ENCODE results near the gene CDK5. TPM values are rescaled to one million over a fixed set of nuclear protein-coding genes. Genes with fewer than 3 reads are reported as not detected.

The CDK5 gene
- total and polyA plus RNA-seq, 2 experiments from 2014 or later: 17.8 to 56.8 TPM

DNA sequence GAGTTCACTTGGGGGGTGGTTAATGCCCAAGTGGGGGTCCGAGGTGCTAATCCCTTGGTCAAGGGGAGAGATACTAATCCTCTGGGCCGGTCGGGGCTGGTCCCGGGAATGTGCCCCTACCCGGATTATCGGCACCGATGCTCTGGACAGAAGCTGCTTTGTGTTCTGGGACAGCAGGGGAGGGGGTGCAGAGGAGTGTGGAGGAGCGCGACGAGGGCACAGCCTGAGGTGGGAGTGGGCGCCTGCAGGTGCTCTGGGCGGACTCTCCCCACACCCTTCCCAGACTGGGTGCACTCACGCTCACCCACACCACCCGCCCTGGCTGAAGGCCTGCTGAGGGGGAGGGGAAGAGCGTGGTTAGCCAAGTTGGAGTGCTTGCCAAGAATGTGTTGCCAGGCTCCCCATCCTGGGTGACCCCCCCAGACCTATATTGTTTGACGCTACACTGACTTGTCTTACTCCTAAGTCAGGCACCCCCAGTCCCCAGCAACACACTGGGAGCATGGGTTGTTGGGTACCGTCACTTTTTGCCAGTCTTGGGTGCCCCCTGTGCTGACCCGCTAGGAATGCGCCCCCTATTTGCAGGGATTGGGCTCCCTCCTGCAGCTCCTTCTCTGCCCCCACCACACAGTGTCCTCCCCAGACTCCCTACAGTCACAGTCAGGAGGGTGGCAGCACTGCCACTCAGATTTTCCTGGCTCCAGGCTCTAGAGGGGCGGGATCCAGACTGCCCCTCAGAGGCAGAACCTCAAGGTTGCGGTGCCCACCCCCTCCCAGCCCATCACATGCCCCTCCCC, 2.9 kb upstream of the CDK5 start:
- DNase-seq (ENCODE audit: low read depth in 1 of 2, low spot score in 1 of 2): peak in 1 of 2 donors; percentile 55
- Histone ChIP-seq H3K9me3 (ENCODE audit: low read depth) (no peaks in the 10 kb centered on the region), H3K27me3 (no peaks in the 10 kb centered on the region), H3K27ac (peak overlapping the region; percentile 34), H3K4me3 (peak overlapping the region; percentile 87), H3K4me1 (ENCODE audit: low read depth) (peaks cover 31% of the 10 kb centered on the region), H3K36me3 (peaks cover 13% of the 10 kb centered on the region)
- TF ChIP-seq CTCF (IDR thresholded peaks at IDR 0.05; ENCODE audit: low read depth, low read length): peak; percentile 13

DNA sequence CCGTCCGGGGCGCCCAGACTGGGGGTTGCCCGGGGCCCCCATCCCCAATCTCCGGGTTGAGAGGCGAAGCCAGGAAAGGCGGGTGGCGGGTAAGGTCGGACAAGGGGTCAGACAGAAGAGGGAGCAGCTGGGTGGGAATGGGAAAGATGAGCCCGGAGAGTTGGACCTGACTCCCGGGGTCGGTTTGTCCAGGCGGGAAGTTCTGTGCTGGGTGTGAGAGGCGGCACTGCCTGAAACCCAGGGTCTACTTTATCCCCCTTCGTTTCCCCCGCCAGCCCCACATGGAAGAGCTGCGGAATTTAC, 2.4 kb upstream of the CDK5 start:
- H3K36me3 ChIP-seq: peaks cover 8% of the 10 kb centered on the region
- H3K4me3 ChIP-seq: peak overlapping the region; percentile 87
- TF ChIP-seq CTCF (IDR thresholded peaks at IDR 0.05; ENCODE audit: low read depth, low read length): no peak
- no peak for DNase-seq (ENCODE audit: low read depth in 1 of 2, low spot score in 1 of 2)
- H3K4me1 ChIP-seq (ENCODE audit: low read depth): peaks cover 31% of the 10 kb centered on the region
- H3K9me3 ChIP-seq (ENCODE audit: low read depth): no peaks in the 10 kb centered on the region
- H3K27ac ChIP-seq: peak overlapping the region; percentile 95
- no peaks in the 10 kb centered on the region for H3K27me3 ChIP-seq

DNA sequence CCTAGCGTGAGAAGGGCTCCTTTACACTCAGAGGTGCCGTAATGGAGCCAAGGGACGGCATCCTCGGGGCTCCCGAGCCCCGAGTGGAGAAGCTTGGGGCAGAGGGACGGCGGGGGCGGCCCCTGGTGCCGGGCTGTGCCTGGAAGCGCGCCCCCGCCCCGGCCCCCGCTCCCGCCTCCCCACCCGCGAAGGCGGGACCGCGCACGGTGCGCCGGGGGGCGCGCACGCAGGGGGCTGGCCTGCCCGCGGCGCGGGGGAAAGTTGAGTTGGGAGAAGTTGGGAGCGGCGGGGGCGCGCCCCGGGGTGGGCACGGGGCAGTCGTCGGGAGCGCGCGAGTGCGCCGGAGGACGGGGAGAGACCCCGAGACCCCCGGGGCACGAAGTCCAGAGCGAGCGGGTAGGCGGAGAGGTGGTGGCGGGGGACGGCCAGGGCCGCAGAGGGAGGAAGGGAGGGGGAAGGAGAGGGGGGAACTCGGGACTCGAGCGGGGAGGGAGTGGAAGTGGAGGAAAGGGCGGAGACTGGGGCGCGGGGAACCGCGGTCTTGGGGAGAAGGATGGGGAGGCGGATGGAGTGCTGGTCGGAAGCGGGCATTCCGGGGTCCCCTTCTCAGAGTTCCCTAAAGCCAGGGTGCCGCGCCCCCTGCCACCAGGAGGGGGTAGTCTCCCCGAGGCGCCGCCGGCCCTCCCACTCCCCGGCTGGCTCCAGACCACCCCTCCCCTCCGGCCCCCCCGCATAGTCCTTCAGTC, 1.8 kb upstream of the CDK5 start, which contains the start of gene SLC4A2:
Gene SLC4A2, plus strand, starts transcription at position 223 of the 746 bp plus-strand sequence. CDS start 2,399 bp downstream, outside the sequence.
- peak; percentile 50 for TF ChIP-seq CTCF (IDR thresholded peaks at IDR 0.05; ENCODE audit: low read depth, low read length)
- peaks cover 2% of the 10 kb centered on the region for H3K36me3 ChIP-seq
- DNase-seq (ENCODE audit: low read depth in 1 of 2, low spot score in 1 of 2): peak; percentile 75 to 80
- H3K27me3 ChIP-seq: no peaks in the 10 kb centered on the region
- H3K9me3 ChIP-seq (ENCODE audit: low read depth): no peaks in the 10 kb centered on the region
- H3K4me1 ChIP-seq (ENCODE audit: low read depth): peaks cover 31% of the 10 kb centered on the region
- H3K4me3 ChIP-seq: peak within 1 kb of the TSS; percentile 87
- peak within 1 kb of the TSS; percentile 95 for H3K27ac ChIP-seq

- no peak for TF ChIP-seq CTCF (IDR thresholded peaks at IDR 0.05; ENCODE audit: low read depth, low read length)
- H3K4me3 ChIP-seq: peak overlapping the region; percentile 87
- H3K36me3 ChIP-seq: no peaks in the 10 kb centered on the region
- peaks cover 31% of the 10 kb centered on the region for H3K4me1 ChIP-seq (ENCODE audit: low read depth)
- H3K27me3 ChIP-seq: no peaks in the 10 kb centered on the region
- DNase-seq (ENCODE audit: low read depth in 1 of 2, low spot score in 1 of 2): peak in 1 of 2 donors; percentile 21
- H3K9me3 ChIP-seq (ENCODE audit: low read depth): no peaks in the 10 kb centered on the region
- H3K27ac ChIP-seq: peak overlapping the region; percentile 95
These were observed 1.2 kb upstream of the CDK5 start for GRCh38 chr7:151058781-151059366.

- H3K27me3 ChIP-seq: no peaks in the 10 kb centered on the region
- peaks cover 31% of the 10 kb centered on the region for H3K4me1 ChIP-seq (ENCODE audit: low read depth)
- H3K4me3 ChIP-seq: peak overlapping the region; percentile 56
- peak; percentile 99 to 100 for DNase-seq (ENCODE audit: low read depth in 1 of 2, low spot score in 1 of 2)
- no peak for TF ChIP-seq CTCF (IDR thresholded peaks at IDR 0.05; ENCODE audit: low read depth, low read length)
- peak overlapping the region; percentile 95 for H3K27ac ChIP-seq
- no peaks in the 10 kb centered on the region for H3K36me3 ChIP-seq
- no peaks in the 10 kb centered on the region for H3K9me3 ChIP-seq (ENCODE audit: low read depth)
These were observed 488 bp upstream of the CDK5 start for GRCh38 chr7:151057989-151058780.
